ENCODE data around the gene HSPA4.

The HSPA4 gene

DNA sequence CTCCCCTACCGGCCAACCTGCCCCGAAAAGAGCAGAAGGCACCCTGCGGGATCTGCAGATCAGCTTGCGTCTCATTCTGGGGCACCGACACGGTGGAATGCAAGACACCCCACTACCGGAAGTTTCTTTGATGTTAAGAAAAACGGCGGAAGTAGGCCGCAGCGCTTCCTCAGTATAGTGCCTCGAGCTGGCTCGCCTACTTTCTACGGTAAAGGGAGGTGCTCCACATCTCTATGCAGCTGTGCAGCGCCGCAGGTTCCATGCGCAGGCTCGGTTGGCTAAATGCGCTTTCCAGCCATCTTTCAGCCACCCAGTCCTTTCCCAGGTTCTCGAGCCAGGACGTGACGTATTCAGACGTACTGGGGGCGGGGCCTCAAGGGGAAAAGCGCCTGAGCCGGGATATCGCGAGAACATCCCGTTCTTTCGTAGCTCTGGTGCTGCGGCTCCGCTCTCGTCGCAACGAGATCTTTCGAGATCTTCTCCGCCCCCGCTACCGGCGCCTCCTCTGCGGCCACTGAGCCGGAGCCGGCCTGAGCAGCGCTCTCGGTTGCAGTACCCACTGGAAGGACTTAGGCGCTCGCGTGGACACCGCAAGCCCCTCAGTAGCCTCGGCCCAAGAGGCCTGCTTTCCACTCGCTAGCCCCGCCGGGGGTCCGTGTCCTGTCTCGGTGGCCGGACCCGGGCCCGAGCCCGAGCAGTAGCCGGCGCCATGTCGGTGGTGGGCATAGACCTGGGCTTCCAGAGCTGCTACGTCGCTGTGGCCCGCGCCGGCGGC is at the start of gene HSPA4:
TSS of gene HSPA4 (plus strand) at position 472 of the 775 bp plus-strand sequence. CDS start at position 710, 238 bp downstream.
- no peak for TF ChIP-seq GATA2 (IDR thresholded peaks at IDR 0.05; ENCODE audit: low read depth, low read length)
- no peak for TF ChIP-seq GATA3 (IDR thresholded peaks at IDR 0.05; ENCODE audit: low read depth, low read length)

DNA sequence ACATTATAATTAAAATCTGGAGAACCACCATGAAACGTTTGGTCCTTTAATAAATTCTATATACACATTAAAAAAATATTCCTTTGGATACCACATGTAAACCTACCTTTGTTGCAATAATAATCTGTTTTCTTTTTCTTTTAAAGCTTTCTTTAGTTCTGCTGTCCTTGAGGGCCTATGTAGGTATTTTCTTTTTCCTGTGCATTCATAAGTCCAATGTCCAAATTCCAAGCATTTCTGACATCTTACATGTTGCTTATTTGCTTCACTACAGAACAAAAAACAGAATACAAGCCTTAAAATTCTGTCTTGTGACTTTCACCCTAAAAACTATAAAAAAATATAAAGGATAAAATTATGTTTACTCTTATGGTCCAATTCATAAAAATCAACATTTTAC is 45.2 kb upstream of the HSPA4 start:
- TF ChIP-seq GATA2 (IDR thresholded peaks at IDR 0.05; ENCODE audit: low read depth, low read length) = no peak
- TF ChIP-seq GATA3 (IDR thresholded peaks at IDR 0.05; ENCODE audit: low read depth, low read length) = no peak

DNA sequence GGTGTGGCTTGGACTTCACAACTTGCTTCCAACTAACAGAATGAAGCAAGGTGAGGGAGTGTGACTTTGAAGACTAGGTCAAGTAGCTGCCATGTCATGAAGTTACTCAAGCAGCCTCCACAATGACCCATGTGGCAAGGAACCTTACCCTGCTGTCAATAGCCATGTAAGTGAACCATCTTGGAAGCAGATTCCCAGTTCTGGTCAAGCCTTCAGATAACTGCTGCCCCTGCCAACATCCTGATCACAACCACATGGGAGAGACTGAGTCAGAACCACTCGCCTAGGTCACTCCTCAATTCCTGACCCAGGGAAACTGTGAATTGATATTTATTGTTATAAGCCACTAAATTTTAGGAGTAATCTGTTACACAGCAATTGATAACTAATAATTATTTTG is 36.3 kb upstream of the HSPA4 start:
- TF ChIP-seq GATA3 (IDR thresholded peaks at IDR 0.05; ENCODE audit: low read depth, low read length) (no peak), GATA2 (IDR thresholded peaks at IDR 0.05; ENCODE audit: low read depth, low read length) (no peak)

DNA sequence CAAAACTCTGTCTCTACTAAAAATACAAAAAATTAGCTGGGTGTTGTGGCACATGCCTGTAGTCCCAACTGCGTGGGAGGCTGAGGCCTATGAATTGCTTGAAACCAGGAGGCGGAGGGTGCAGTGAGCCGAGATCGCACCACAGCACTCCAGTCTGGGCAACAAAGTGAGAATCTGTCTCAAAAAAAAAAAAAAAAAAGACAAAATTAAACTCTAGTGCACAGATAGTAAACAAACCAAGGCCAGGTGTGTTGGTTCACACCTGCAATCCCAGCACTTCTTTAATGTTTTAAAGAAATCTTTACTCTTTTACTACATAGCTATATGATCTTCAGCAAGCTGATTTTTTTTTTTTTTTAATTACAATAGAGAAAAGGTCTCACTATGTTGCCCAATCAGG is 33.8 kb upstream of the HSPA4 start:
- TF ChIP-seq GATA3 (IDR thresholded peaks at IDR 0.05; ENCODE audit: low read depth, low read length) (no peak), GATA2 (IDR thresholded peaks at IDR 0.05; ENCODE audit: low read depth, low read length) (no peak)

DNA sequence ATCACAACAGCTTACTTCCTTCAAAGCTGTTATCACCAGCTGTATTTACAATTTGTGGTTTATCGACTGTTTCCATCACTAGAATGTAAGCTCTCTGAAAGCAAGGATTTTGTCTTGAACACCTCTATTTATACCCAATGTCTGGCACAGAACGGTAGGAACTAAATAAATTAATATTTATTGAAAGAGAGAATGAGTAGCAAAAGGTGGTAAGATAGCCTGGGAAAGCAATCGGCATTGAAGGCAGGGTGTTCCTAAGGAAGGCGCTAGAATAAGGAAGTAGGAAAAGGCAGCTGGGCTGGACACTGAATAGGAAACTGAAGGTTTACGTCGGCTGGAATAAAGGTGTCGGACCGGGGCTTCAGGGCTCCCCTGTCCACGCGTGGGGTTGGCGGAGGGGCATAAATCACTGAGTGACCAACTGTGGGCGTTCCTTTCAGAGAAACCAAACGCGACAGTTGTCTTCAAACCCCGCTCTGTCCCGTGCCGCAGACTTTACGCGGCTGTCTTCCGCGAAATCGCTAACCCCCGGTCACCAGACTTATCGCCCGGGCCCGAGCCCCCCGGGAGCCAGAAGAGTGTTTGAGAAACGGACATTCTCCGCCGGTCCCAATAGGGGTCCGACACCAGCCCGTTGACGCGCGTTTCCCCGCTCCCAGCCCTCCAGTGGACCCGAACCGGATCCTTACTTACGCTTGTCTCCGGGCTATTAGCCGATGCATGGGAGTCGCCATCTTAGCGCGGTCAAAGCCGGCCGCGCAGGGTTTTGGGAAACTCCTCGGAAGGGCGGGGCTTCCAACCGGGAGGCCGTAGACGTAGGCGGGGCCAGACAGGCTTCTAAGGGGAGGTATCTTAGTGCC is 25.8 kb upstream of the HSPA4 start, which contains the start of gene ZCCHC10:
TSS of gene ZCCHC10 (minus strand) at position 746 of the 860 bp plus-strand sequence. CDS start at position 734, 12 bp downstream.
- TF ChIP-seq GATA2 (IDR thresholded peaks at IDR 0.05; ENCODE audit: low read depth, low read length) (no peak), GATA3 (IDR thresholded peaks at IDR 0.05; ENCODE audit: low read depth, low read length) (no peak)

DNA sequence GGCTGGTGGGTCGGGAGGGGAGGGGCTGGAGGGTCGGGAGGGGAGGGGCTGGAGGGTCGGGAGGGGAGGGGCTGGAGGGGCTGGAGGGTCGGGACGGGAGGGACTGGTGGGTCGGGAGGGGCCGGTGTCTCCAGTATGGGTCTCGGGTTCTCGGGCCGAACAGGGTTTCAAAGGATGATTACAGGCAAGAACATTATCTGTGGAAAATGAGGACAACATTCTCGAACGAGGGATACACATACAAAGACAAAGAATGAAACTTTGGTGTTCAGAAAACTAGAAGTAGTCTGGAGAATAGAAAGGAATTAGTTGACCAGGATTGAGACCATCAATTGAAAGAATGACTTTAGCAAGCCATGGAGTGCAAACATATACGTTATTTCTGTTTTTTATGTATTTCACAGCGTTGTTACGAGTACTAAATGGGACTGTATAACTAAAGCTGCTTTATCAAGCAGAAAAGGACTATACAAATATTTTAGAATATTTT is 25.1 kb upstream of the HSPA4 start:
- TF ChIP-seq GATA2 (IDR thresholded peaks at IDR 0.05; ENCODE audit: low read depth, low read length) = no peak
- TF ChIP-seq GATA3 (IDR thresholded peaks at IDR 0.05; ENCODE audit: low read depth, low read length) = no peak

DNA sequence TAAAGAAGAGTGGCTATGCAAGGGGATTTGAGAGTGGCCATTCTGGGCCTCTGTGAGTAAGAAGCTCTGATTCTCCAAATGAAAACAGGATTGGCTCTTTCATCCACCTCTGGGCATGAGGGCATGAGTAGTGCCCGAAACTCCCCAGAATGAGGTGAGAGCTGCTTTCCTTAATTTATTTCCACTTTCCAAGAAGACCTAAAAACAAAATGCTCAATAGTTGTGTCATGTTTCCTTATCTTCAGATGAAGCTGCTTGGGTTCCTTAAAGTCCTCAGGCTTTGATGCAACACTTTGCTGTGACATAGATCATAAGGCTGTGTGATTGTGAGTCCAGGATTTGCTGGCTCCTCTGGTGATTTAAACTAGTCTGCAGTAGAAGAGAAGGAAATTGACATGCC is 22.4 kb upstream of the HSPA4 start:
- TF ChIP-seq GATA2 (IDR thresholded peaks at IDR 0.05; ENCODE audit: low read depth, low read length) (no peak), GATA3 (IDR thresholded peaks at IDR 0.05; ENCODE audit: low read depth, low read length) (no peak)

DNA sequence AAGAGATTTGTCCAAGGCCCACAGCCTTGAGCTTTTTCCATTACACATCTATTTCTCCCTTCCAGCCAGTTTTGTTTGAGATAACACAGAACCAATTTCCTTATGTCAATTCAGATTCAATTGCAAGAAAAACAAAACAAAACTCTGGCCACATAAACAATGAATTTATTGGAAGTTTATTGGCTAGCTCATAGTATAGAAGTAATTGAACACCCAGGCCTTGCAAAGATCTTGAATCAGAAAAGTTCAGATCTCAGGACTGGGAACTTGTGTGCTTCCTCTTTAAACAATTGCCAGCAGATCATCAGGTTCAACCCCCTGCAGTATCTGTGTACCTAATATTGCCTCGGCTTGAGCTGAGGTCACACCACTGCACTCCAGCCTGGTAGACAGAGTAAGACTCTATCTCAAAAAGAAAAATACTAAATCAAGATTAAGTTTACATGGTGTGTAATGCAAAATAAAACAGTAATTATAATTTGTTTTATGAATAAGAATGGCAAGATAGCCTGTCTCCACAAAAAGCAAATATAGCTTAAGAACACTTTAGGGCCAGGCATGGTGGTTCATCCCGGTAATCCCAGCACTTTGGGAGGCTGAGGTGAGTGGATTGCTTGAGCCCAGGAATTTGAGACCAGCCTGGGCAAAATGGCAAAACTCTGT is 21.3 kb upstream of the HSPA4 start:
- TF ChIP-seq GATA2 (IDR thresholded peaks at IDR 0.05; ENCODE audit: low read depth, low read length) = no peak
- TF ChIP-seq GATA3 (IDR thresholded peaks at IDR 0.05; ENCODE audit: low read depth, low read length) = no peak

DNA sequence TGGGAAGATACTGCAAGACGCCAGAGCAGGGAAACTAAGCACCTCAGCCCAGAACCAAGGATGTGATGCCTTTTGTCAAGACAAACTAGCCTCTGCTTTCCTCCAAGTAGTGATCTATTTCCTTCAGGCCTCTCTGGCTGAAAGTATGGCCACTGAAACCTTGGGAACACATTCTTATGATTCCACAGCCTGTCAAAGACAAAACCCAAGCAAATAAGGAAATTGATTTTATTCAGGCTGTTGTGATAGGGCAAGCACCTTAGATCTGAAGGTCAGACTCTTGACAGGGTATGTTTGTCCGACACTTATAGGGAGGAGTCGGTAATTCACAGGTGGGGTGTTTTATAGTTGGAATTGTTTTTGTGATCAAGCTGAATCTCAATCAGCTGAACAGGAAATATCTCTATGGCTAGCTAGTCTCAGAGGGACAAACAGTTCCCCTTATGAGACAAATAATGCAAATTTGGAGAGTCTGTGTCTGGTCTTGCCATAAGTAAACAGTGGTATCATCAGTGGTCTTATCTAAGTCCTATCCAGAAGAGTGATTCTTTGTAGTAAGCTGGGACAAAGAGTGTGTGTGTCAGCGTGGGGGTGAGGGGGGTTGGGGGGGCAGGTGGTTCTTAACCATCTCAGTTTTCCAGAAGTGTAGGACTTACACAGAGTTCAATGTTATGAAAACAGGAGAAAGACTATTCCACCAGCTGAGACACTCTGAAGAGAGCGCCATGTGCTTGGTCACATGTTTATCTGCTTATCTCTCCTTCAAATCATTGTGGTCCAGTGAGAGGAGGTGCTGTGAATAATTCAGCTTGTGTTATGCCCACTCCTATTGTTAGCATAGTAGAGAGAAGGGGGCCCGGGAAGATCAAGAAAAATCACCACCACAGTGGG is 18.7 kb upstream of the HSPA4 start:
- TF ChIP-seq GATA3 (IDR thresholded peaks at IDR 0.05; ENCODE audit: low read depth, low read length) = no peak
- peak; percentile 53 for TF ChIP-seq GATA2 (IDR thresholded peaks at IDR 0.05; ENCODE audit: low read depth, low read length)

DNA sequence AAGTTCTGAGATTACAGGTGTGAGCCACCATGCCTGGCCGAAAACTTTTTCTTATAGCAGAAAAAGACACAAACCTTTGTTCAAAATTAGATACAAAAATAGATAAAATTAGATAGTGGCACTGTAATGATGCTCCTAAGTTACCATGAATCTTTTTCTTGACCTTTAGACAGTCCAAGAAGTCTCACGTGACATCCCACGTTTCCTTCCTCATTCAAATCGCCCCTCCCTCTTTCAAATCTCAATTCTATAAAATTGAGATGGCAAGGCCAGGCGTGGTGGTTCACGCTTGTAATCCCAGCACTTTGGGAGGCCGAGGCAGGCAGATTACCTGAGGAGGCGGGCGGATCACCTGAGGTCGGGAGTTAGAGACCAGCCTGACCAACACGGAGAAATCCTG is 17.7 kb upstream of the HSPA4 start:
- TF ChIP-seq GATA2 (IDR thresholded peaks at IDR 0.05; ENCODE audit: low read depth, low read length) (no peak), GATA3 (IDR thresholded peaks at IDR 0.05; ENCODE audit: low read depth, low read length) (no peak)

DNA sequence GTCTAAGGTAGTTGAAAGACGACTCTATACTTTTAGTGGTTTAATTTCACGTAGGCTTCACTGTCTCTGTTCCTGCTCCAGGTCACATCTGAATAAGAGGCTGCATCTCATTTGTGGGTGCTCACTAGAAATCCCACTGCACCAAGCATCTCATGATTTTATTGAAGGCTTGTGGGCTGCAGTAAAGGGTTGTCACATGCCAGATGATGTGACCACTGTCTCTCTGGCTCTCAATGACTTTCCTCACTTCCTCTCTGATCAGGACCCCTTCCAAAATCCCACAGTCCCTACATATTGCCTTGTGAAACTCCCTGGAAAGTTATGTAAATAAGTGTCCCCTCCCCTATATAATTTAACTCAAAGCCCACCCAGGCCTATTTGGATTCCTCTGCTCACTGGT is 16.6 kb upstream of the HSPA4 start:
- no peak for TF ChIP-seq GATA3 (IDR thresholded peaks at IDR 0.05; ENCODE audit: low read depth, low read length)
- TF ChIP-seq GATA2 (IDR thresholded peaks at IDR 0.05; ENCODE audit: low read depth, low read length) = no peak

DNA sequence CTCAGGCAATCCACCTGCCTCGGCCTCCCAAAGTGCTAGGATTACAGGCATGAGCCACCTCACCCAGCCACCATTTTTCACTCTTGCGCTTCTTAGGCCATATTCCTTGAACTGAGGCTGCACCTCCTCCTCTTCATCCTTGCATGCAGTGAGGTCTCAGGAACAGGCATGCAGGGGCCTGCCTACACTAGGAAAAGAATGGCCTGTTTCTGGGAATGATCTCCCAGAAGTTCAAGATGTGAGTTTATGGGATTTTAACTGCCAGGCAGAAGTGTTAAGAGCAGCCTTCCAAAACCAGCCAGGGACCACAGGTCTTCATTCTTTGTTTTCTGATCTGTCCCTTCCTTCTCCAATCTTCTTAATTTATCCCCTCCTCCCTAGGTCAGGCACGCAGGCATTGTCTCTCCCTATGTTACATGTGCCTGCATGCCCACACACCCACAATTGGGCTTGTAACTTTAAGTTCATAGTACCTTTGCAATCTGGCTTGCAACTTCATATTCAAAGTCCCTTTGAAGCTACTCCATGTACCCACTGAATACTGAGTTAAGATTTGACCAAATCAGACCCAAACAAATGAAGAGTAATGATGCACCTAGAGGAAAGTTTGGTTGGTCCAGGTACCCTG is 10.5 kb upstream of the HSPA4 start:
- TF ChIP-seq GATA3 (IDR thresholded peaks at IDR 0.05; ENCODE audit: low read depth, low read length) (no peak), GATA2 (IDR thresholded peaks at IDR 0.05; ENCODE audit: low read depth, low read length) (no peak)

DNA sequence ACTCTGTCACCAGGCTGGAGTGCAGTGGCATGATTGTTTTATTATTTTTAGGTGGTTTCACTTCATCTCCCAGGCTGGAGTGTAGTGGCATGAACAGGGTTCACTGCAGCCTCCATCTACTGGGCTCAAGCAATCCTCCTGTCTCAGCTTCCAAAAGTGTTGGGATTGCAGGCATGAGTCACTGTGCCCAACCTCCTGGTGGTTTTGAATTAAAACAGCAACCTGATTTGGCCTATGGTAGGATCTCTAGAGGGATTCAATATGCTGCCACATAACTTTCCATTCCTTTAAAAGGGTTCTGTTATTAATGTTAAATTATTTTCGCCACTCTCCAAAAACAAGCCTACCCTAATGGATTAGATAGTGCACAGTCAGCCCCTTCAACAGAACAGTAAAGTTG is 9.9 kb upstream of the HSPA4 start:
- no peak for TF ChIP-seq GATA2 (IDR thresholded peaks at IDR 0.05; ENCODE audit: low read depth, low read length)
- TF ChIP-seq GATA3 (IDR thresholded peaks at IDR 0.05; ENCODE audit: low read depth, low read length) = no peak
